Astrocyte of the spinal cord (primary cell): ENCODE results near the gene GPATCH2.
"Not testable (repeated sequence)": the region's sequence is repeated elsewhere in the genome, so short reads cannot be mapped to it uniquely, and the experiment has no call there.

Experiments
- DNase-seq: peaks from one replicate; pipeline ENCODE4 v3.0.0; 2011; ENCODE audit warnings: low read depth, low spot score
- H3K4me3 ChIP-seq: 2 replicates; pipeline ENCODE4 v1.5.1; 2011; ENCODE audit warnings: low read depth, mild to moderate bottlenecking, low read length, moderate library complexity
- CTCF ChIP-seq: IDR thresholded peaks from 2 replicates; pipeline ENCODE4 v1.5.1; 2012; ENCODE audit warnings: low read depth, mild to moderate bottlenecking, low read length, inconsistent platforms
- in situ Hi-C: cut with HindIII; loops from 2 replicates; pipeline ENCODE4 v1.10.0; 2017; ENCODE audit warnings: low sequenced_read_pairs

Gene GPATCH2

GRCh38 chr1:217534566-217534965 is 96.3 kb downstream of the GPATCH2 start:
- in situ Hi-C loops = no loop called here
- H3K4me3 ChIP-seq = no peak overlapping the region
- TF ChIP-seq CTCF = no peak
- no peak for DNase-seq

- no peak overlapping the region for H3K4me3 ChIP-seq
- in situ Hi-C loops = no loop called here
- TF ChIP-seq CTCF = no peak
- DNase-seq = peak; percentile 33
These were observed 102.6 kb downstream of the GPATCH2 start for GRCh38 chr1:217528271-217528670.

GRCh38 chr1:217527151-217527550 is 103.7 kb downstream of the GPATCH2 start:
- DNase-seq = no peak
- no peak overlapping the region for H3K4me3 ChIP-seq
- in situ Hi-C loops = no loop called here
- TF ChIP-seq CTCF = no peak

GRCh38 chr1:217526636-217527035 is 104.3 kb downstream of the GPATCH2 start:
- in situ Hi-C loops = no loop called here
- H3K4me3 ChIP-seq = no peak overlapping the region
- DNase-seq = no peak
- TF ChIP-seq CTCF = no peak

DNA sequence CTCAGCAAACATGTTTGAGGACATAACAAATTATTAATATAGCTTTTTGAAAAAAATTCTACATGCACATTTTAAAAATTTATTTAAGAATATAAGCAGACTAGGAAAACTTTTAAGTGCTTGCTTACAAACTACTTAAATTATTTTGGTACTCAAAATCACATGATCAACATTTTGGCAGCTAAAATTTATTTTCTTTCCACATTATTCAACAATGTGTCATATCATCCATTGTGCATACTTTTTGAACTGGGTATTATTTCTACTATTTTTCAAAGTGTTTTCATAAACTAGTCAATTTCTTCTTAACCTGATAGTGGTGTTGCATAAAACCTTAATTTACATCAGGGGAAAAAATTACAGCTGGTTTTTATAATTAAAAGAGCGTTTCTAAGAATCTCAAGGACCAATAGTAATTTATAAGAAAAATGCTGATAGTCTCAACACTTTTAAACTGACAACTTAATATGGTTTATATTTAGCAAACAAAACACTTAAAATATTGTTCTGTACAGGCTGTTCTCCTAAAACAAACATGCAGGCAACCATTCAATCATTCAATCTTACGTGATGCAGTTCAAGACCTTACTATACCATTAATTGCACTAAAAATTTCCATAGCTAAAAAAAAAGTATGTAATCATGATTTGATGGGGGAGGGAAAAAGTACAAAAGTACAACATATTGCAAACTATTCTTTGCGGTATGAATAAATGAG is 105.0 kb downstream of the GPATCH2 start:
- H3K4me3 ChIP-seq = no peak overlapping the region
- in situ Hi-C loops = no loop called here
- DNase-seq = peak; percentile 30
- no peak for TF ChIP-seq CTCF

DNA sequence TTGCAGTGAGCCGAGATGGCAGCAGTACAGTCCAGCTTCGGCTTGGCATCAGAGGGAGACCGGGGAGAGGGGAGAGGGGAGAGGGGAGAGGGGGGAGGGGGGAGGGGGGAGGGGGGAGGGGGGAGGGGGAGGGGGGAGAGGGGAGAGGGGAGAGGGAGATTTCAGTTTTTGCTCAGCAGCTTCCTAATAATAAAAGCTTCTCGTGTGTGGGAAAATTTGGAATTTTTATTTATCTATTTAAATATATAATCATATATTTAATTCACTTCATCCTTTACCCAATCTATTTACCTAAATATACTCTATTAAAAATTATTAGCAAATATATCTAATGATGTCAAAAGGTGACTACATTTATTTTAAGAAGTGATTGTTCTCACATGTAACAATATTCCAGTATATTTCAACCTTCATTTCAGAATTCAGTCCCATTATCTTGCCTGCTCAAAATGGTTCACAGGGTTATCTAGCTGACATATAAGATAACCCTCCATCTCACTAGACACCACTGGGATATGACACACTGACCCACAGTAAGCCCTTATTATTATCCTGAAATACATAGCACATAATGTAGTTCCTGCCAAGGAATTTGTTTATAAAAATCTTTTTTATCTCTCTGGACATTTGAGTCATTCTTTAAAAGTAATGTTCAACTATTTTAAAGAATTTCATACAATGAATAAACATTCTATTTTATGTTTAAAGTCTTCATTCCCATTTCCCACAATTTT is 105.9 kb downstream of the GPATCH2 start:
- TF ChIP-seq CTCF = no peak
- no peak overlapping the region for H3K4me3 ChIP-seq
- in situ Hi-C loops = no loop called here
- DNase-seq = peak; percentile 29

DNA sequence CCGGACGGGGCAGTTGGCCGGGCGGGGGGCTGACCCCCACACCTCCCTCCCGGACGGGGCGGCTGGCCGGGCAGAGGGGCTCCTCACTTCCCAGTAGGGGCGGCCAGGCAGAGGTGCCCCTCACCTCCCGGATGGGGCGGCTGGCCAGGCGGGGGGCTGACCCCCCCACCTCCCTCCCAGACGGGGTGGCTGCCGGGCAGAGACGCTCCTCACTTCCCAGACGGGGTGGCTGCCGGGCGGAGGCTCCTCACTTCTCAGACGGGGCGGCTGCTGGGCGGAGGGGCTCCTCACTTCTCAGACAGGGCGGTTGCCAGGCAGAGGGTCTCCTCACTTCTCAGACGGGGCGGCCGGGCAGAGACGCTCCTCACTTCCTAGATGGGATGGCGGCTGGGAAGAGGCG is 107.0 kb downstream of the GPATCH2 start:
- DNase-seq, in situ Hi-C loops, H3K4me3 ChIP-seq: not testable (repeated sequence)
